Stomach smooth muscle (tissue), 2 donors: ENCODE measurements around the gene PPP2R5B.
A peak's percentile ranks its signal among the peaks of the same experiment; 100 is the strongest.

Experiments used
- H3K27ac ChIP-seq: one replicate; pipeline ENCODE4 v1.7.0; 2013; ENCODE audit warnings: mild to moderate bottlenecking, low read length, inconsistent platforms
- H3K27me3 ChIP-seq, 2 donors: one replicate each; pipeline ENCODE4 v1.7.0; 2013; ENCODE audit warnings: low read length in 2 of 2; ENCODE audit not compliant: insufficient read depth in 2 of 2, control insufficient read depth in 1 of 2
- H3K36me3 ChIP-seq, 2 donors: one replicate each; pipeline ENCODE4 v1.7.0; 2013; ENCODE audit warnings: low read length in 2 of 2; ENCODE audit not compliant: control insufficient read depth in 2 of 2, insufficient read depth in 2 of 2
- H3K4me1 ChIP-seq: one replicate; pipeline ENCODE4 v1.7.0; 2013; ENCODE audit warnings: low read length; ENCODE audit not compliant: control insufficient read depth, insufficient read depth
- H3K4me3 ChIP-seq, 2 donors: one replicate each; pipeline ENCODE4 v1.7.0; 2013; ENCODE audit warnings: low read length in 2 of 2
- H3K9ac ChIP-seq, 2 donors: one replicate each; pipeline ENCODE4 v1.7.0; 2013; ENCODE audit warnings: low read length in 2 of 2, mild to moderate bottlenecking in 1 of 2
- H3K9me3 ChIP-seq, 2 donors: one replicate each; pipeline ENCODE4 v1.7.0; 2013; ENCODE audit warnings: low read length in 2 of 2; ENCODE audit not compliant: control insufficient read depth in 2 of 2
- donor health status: healthy.
- donor health status: Pancreatic carcinoma.

PPP2R5B gene

DNA sequence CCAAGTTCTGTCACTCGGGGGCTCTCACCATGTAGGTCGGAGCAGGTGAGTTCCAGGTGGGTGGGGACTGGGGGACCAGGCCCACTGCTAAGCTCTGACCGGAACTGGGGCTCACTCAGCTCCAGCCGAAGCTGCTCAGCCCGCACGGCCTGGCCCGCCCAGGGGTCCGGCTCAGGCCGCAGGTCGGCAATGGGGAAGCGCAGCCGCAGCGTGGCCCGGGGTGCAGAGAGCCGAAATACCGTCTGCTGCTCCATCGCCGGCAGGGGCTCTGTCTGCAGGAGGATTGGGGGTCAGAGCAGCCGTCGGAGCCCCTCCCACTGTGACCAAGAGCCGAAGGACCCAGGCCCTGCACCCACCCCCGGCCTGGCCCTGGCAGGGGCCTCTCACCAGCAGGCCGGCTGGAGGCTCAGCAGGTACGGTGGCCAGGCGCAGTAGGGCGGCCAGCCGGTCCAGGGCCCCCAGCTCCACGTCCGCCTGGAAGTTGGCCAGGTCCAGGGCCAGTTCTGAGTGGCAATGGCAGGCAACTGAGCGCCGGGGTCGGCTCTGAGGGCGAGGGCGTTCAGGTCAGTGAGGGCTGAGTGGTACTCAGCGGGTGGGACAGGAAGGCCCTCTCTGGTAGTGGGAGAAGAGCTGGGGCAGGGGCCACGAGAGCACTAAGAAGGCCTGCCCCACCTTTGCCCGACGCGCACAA lies 14.7 kb upstream of the PPP2R5B start:
- Histone ChIP-seq H3K9ac (no peak overlapping the region), H3K4me1 (no peaks in the 10 kb centered on the region), H3K27ac (no peak overlapping the region), H3K9me3 (no peaks in the 10 kb centered on the region), H3K27me3 (no peaks in the 10 kb centered on the region), H3K36me3 (peaks cover 46 to 65% of the 10 kb centered on the region in 2 donors), H3K4me3 (no peak overlapping the region)

DNA sequence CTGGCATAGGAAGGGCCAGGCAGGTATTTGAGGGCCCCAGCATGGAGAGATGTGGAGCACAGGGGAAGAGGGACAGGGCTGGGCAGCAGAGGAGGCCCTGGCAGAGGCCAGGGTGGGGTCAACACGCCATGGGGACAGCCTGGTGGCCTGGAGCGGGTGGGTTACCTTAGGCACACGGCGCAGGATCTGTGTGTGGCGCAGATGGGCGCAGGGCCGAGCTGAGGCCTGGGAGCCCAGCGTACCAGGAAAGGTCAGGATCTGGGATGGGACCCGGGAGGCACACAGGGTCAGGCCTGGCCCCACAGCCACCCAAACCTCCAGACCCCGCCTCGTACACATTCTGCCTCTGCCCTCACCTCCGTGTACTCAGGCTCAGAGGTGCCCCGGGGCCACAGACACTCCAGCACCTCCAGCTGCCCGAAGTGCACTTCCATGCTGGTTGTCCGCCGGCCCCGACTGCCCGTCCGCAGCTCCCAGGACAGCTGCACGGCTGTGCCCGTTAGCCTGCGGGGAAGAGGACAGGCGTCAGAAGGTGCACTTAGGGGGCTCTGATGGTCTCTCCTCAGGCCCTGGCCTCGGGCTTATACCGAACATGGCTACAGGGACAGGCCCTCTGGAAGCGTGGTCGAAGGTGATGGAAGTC lies 13.9 kb upstream of the PPP2R5B start:
- Histone ChIP-seq H3K9me3 (no peaks in the 10 kb centered on the region), H3K9ac (no peak overlapping the region), H3K27me3 (no peaks in the 10 kb centered on the region), H3K4me3 (no peak overlapping the region), H3K36me3 (peaks cover 39 to 59% of the 10 kb centered on the region in 2 donors), H3K4me1 (peaks cover 5% of the 10 kb centered on the region), H3K27ac (no peak overlapping the region)

DNA sequence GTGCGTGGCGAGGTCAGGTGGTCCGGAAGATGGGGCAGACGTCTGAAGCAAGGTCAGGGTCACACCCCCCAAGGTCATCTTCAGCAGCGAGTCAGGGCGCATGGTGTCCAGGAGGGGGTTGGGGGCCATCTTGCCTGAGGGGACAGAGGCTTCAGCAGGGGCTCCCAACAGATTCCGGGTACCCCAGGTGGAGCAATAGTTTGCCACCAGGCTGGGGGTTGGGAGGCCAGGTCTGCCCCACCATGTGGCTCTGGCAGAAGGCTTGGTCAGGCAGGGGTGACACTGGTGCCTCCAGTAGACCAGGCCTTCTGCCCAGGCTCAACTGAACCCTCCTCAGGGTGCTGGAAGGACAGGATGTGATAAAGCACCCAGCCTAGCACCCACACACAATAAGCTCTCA lies 13.3 kb upstream of the PPP2R5B start:
- Histone ChIP-seq H3K36me3 (peaks cover 33 to 56% of the 10 kb centered on the region in 2 donors), H3K27ac (no peak overlapping the region), H3K27me3 (no peaks in the 10 kb centered on the region), H3K9me3 (no peaks in the 10 kb centered on the region), H3K9ac (no peak overlapping the region), H3K4me3 (no peak overlapping the region), H3K4me1 (peaks cover 11% of the 10 kb centered on the region)

DNA sequence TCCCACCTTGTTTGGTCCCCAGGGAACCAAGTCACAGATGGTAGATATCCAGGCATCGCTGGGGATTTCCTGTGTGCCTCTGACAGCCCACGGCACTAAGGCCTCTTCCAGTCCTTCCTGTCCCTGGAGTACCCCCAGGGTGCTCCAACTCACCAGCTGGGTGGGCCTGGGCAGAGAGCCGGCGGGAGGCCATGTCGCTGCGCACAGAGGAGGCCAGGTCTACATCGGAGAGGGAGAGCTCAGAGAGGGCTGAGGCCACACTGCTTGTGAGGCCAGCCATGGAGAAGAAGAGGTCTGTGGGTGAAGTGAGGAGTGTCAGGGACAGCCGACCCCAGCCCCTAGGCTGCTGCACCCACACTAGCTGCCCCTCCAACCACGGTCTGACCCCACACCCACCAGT lies 12.8 kb upstream of the PPP2R5B start:
- peaks cover 33 to 52% of the 10 kb centered on the region in 2 donors for H3K36me3 ChIP-seq
- H3K27me3 ChIP-seq, result no peaks in the 10 kb centered on the region
- H3K27ac ChIP-seq, result no peak overlapping the region
- H3K4me1 ChIP-seq, result peaks cover 16% of the 10 kb centered on the region
- no peak overlapping the region for H3K4me3 ChIP-seq
- H3K9ac ChIP-seq, result no peak overlapping the region
- no peaks in the 10 kb centered on the region for H3K9me3 ChIP-seq

DNA sequence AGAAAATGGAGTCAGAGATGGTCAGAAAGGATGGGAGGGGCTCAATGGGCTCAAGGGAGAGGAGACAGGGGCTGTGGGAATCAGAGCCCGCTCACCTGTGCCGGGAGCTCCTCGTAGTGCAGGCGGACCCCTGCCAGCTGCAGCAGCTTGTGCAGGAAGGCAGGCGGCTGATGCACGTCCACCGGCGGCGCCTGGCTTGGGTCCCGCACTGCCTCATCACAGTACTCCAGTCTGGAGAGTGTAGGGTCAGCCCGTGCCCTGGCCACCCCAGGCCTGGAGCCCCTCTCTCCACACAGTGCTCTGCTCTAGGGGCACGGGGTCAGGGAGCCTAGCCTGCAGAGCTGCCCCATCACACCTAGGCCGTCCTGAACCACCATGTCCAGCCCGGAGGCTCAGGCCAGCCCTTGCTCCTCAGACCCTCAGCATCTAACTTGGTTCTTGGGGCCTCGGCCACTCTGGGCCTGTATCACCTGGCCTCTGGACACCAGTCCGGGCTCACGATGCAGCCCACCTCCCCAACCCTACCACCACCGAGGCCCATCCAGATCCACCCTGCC lies 11.2 kb upstream of the PPP2R5B start:
- no peaks in the 10 kb centered on the region for H3K9me3 ChIP-seq
- no peaks in the 10 kb centered on the region for H3K27me3 ChIP-seq
- no peak overlapping the region for H3K27ac ChIP-seq
- H3K36me3 ChIP-seq, result peaks cover 30 to 38% of the 10 kb centered on the region in 2 donors
- no peak overlapping the region for H3K4me3 ChIP-seq
- peaks cover 21% of the 10 kb centered on the region for H3K4me1 ChIP-seq
- H3K9ac ChIP-seq, result no peak overlapping the region

DNA sequence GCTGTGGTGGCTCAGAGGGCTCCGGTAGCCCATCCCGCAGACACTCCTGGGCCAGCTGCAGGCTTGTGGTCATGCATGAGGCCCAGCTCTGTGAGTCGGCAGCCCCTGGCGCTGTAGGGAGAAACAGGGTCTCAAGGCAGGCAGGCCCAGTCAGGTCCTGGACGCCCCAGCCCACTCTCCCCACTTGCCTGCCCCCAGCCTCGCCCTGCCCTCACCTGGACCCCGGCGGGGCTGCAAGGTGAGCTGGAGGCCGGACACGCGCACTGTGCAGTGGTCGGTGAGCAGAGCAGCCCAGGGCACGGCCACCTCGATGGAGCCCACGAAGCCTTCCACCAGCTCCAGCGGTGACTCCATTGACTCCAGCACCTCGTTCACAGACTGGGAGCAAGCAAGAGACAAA lies 10.4 kb upstream of the PPP2R5B start:
- Histone ChIP-seq H3K27me3 (no peaks in the 10 kb centered on the region), H3K9ac (no peak overlapping the region), H3K9me3 (no peaks in the 10 kb centered on the region), H3K4me1 (peaks cover 26% of the 10 kb centered on the region), H3K4me3 (no peak overlapping the region), H3K36me3 (peaks cover 28 to 38% of the 10 kb centered on the region in 2 donors), H3K27ac (no peak overlapping the region)

DNA sequence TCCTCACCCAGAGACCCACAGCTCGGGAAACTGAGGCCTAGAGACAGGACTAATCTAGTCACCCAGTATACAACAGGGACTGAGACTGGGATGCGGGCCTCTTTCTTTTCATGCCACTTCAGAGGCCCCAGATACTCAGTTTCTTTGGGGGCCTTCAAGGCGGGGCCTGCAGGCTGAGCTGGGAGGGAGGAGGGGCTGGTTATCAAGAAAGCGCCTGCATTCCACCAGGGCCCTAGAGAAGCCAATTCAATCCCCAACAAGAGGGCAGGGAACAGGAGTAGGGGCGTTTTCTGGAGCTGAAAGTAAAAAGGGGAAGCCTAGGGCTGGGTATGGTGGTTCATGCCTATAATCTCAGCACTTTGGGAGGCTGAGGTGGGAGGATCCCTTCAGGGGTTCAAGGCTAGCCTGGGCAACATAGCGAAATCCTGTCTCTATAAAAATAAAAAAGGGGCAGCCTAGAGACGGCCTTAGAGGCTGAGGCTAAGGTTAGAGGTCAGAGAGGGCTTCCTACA lies 9.1 kb upstream of the PPP2R5B start:
- H3K4me1 ChIP-seq, result peaks cover 26% of the 10 kb centered on the region
- H3K9ac ChIP-seq, result peak overlapping the region in 1 of 2 donors; percentile 98
- no peak overlapping the region for H3K27ac ChIP-seq
- peak overlapping the region; percentile 95 to 100 for H3K4me3 ChIP-seq
- H3K27me3 ChIP-seq, result no peaks in the 10 kb centered on the region
- H3K9me3 ChIP-seq, result no peaks in the 10 kb centered on the region
- peaks cover 22 to 33% of the 10 kb centered on the region in 2 donors for H3K36me3 ChIP-seq

DNA sequence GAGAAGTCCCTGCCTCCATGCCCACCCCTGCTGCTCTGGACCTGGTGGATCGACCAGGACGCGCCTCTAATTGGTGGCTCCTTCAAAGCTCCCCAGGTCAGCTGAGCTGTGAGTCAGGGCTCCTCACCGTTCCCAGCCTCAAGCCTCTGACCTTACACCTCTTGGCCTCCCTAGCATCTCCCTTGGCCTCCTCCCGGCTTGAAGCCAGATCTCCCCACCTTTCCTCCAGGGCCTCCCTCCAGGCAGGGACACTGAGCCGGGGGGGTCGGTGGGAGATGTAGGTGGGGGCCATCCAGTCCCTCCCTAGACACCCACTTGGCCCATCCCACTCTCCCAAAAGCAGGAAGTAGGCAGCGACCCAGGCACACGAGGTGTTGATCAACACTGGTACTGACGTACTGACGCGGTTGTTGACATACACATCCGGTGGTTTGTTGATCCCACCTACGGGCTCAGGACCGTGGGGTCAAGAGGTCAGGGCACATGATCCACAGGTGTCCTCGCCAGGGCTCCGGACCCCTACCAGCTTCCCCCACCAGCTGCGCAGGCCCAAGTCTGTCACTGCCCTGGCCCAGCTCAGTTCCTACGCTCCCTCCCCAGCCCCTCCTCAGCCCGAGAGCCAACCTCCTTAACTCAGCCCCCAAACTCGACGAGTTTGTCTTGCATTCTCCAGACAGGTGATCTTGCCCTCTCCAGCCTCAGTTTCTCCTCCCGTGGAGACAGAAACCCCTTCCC lies 8.3 kb upstream of the PPP2R5B start:
- Histone ChIP-seq H3K4me1 (peaks cover 26% of the 10 kb centered on the region), H3K36me3 (peaks cover 17 to 26% of the 10 kb centered on the region in 2 donors), H3K27ac (peak overlapping the region; percentile 56), H3K9ac (peak overlapping the region; percentile 98), H3K9me3 (no peaks in the 10 kb centered on the region), H3K4me3 (peak overlapping the region; percentile 95 to 100), H3K27me3 (no peaks in the 10 kb centered on the region)

DNA sequence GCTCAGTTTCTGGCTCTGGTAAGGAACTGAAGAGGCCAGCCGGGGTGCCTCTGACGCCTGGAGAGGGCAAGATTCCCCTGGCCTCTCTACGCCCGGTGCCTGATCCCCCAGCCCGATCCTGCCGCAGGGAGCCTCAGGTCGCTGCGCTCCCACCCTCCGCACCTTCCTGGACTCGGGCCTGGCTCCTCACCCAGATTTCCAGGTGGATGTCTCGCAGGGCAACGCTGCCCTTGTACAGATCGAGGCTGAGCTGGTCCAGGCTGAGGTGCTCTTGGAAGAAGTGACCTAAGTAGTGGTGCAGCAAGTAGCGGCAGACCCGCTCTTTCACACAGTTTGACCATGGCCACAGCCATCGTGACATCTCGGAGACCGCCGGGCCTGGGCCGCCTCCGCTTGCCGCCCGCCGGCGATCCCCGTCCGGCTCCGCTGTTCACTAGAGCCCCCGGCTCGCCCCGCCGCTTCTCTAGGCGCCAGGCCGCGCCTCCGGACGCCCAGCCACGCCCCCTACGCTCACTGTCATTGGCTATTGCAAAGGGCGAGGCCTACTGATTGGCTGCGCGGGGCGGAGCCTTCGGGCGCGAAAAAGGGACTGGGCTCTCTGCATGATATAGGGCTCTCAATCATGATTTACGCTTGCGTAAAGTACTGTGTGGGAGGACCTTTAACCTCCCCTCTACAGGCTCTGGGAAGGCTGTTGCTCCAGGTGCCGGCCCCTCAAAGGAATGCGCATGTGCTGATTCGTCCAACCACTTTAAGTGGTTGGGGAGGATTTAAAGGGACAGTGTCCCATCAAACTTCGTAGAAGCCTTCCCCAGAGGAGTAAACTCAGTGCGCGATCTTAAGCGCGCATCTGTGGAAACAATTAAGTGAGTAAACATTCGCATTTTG lies 7.5 kb upstream of the PPP2R5B start, which contains the start of gene ATG2A:
Gene ATG2A (minus strand): TSS at position 435 of the 888 bp plus-strand sequence. CDS start 74 bp downstream, at position 361.
- no peaks in the 10 kb centered on the region for H3K27me3 ChIP-seq
- peak within 1 kb of the TSS; percentile 95 to 100 for H3K4me3 ChIP-seq
- H3K36me3 ChIP-seq, result peaks cover 10 to 18% of the 10 kb centered on the region in 2 donors
- H3K9ac ChIP-seq, result peak within 1 kb of the TSS; percentile 98
- peak within 1 kb of the TSS; percentile 56 for H3K27ac ChIP-seq
- no peaks in the 10 kb centered on the region for H3K9me3 ChIP-seq
- peaks cover 26% of the 10 kb centered on the region for H3K4me1 ChIP-seq

DNA sequence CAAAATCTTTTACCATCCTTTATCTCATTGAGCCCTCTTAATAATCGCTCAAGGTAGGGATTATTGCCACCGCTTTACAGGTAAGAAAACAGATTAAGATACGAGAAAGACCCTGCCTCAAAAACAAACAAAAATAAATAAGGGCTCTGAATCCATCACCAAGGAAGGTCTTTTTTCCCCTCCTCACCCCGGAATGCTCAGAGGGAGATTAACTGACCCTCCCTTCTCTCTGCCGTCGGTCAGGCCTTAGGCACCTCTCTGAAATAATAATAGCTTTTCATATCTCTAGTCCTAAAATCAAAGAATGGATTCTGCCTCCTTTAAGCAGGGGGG lies 6.9 kb upstream of the PPP2R5B start:
- peak overlapping the region; percentile 71 to 100 for H3K4me3 ChIP-seq

More for the DNA sequence above, 6.9 kb upstream of the PPP2R5B start:
- Histone ChIP-seq H3K36me3 (peaks cover 10 to 12% of the 10 kb centered on the region in 2 donors), H3K27me3 (no peaks in the 10 kb centered on the region), H3K9ac (peak overlapping the region; percentile 66 to 68), H3K27ac (peak overlapping the region; percentile 56), H3K9me3 (no peaks in the 10 kb centered on the region), H3K4me1 (peaks cover 26% of the 10 kb centered on the region)
